ENCODE measurements around the gene TMEM129.

TMEM129 gene

DNA sequence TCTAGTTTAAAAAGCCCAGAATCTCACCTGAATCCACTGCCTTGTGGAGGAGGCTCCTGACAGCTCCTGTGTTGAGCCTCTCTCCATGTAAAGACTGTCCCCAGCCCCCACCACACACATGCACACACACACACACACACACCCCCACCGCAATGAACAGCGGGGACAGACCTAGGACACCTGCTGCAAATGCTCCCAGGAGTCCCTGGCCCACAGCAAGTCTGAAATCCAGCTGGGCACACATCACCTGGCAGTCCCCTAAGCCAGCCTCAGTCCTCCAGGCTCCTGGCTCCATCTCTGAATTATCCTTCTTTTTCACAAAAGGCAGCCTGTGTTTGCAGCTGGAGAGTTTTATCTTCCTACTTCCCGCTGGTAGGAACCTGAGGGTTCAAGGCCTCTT lies 30.4 kb downstream of the TMEM129 start:
- peaks cover 53% of the 10 kb centered on the region for H3K36me3 Mint-ChIP-seq (ENCODE audit: low read depth)
- ATAC-seq (no peak), DNase-seq (no peak)
- H3K27ac Mint-ChIP-seq = no peak overlapping the region
- H3K4me3 Mint-ChIP-seq = no peak overlapping the region
- peaks cover 2% of the 10 kb centered on the region for H3K4me1 Mint-ChIP-seq
- H3K27me3 Mint-ChIP-seq = no peaks in the 10 kb centered on the region
- H3K9me3 Mint-ChIP-seq = no peaks in the 10 kb centered on the region

DNA sequence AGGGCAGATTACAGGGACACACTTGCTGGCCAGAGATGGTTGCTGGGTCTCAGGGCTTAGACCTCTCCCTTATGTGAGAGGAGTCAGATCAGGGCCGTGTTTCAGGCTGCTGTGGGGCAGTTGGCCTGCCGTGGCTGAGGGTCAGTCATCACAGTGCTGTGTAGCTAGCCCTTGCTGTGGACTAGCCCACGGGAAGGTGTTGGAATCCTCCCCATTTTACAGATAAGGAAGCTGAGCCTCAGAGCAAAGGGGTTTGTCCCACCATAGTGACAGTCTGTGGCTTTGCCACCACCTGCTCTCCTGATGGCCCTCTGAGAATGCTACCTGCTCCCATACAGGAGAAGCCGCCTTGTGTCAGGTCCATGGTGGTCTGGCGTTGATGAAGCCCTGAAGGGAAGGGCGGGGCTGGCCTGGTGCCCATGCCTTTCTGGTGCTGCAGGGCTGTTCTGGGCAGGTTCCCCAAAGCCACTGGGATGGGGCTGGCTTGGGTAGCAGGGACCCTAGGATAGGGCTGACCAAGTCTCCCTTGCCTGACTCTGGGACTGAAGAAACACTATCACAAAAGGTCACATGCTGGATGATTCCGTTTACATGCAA lies 34.6 kb downstream of the TMEM129 start:
- Mint-ChIP-seq H3K27ac (no peak overlapping the region), H3K36me3 (ENCODE audit: low read depth) (peaks cover 18% of the 10 kb centered on the region), H3K4me3 (no peak overlapping the region), H3K27me3 (peaks cover 3% of the 10 kb centered on the region), H3K9me3 (no peaks in the 10 kb centered on the region), H3K4me1 (peaks cover 11% of the 10 kb centered on the region)
- DNase-seq (no peak), ATAC-seq (no peak)

GRCh38 chr4:1685235-1686150 lies 35.6 kb downstream of the TMEM129 start:
- Mint-ChIP-seq H3K4me1 (peaks cover 11% of the 10 kb centered on the region), H3K36me3 (ENCODE audit: low read depth) (peaks cover 9% of the 10 kb centered on the region), H3K9me3 (no peaks in the 10 kb centered on the region), H3K27ac (no peak overlapping the region), H3K4me3 (no peak overlapping the region), H3K27me3 (peaks cover 3% of the 10 kb centered on the region)
- DNase-seq (no peak), ATAC-seq (no peak)

- peaks cover 4% of the 10 kb centered on the region for H3K36me3 Mint-ChIP-seq (ENCODE audit: low read depth)
- ATAC-seq = peak; percentile 29
- peak; percentile 98 for DNase-seq
- peaks cover 3% of the 10 kb centered on the region for H3K27me3 Mint-ChIP-seq
- H3K9me3 Mint-ChIP-seq = no peaks in the 10 kb centered on the region
- peak overlapping the region; percentile 40 for H3K4me3 Mint-ChIP-seq
- peaks cover 11% of the 10 kb centered on the region for H3K4me1 Mint-ChIP-seq
- H3K27ac Mint-ChIP-seq = no peak overlapping the region
These were observed 36.5 kb downstream of the TMEM129 start for GRCh38 chr4:1684506-1685234.

- H3K4me3 Mint-ChIP-seq = peak within 1 kb of the TSS; percentile 81
- no peaks in the 10 kb centered on the region for H3K9me3 Mint-ChIP-seq
- H3K27ac Mint-ChIP-seq = peak within 1 kb of the TSS; percentile 73
- peaks cover 2% of the 10 kb centered on the region for H3K36me3 Mint-ChIP-seq (ENCODE audit: low read depth)
- peaks cover 11% of the 10 kb centered on the region for H3K4me1 Mint-ChIP-seq
- peak; percentile 94 for ATAC-seq
- peak; percentile 32 for DNase-seq
- H3K27me3 Mint-ChIP-seq = peaks cover 3% of the 10 kb centered on the region
These were observed 37.2 kb downstream of the TMEM129 start, which contains the start of gene FAM53A for GRCh38 chr4:1683736-1684505. TSS of gene FAM53A (minus strand) at chr4:1684313. CDS start at chr4:1668741, 15,572 bp downstream.

DNA sequence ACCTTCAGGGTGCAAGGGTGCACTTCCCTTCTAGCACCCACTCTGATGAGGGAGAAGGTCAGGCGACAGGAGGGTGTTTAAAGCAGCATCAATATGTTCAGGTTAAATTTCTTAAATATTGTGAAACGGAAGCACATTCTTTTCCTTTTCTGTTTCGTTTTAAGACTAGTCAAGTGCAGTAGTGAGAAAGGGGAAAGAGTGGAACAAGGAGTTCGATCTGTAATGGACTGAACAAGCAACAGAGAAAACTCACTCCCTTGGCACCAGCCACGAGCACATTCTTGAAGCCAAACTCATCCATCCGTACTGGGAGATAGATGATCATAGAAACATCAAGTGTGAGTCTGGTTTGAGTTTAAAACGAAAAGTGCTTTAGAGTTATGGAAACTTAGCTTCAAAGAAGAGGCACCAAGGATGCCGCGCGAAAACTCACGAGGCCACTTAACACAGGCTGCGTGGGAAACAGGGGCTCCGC lies 37.8 kb downstream of the TMEM129 start:
- ATAC-seq (no peak), DNase-seq (no peak)
- Mint-ChIP-seq H3K4me1 (peaks cover 11% of the 10 kb centered on the region), H3K27ac (peak overlapping the region; percentile 73), H3K27me3 (peaks cover 3% of the 10 kb centered on the region), H3K4me3 (peak overlapping the region; percentile 81), H3K36me3 (ENCODE audit: low read depth) (peaks cover 2% of the 10 kb centered on the region), H3K9me3 (no peaks in the 10 kb centered on the region)

- DNase-seq = no peak
- ATAC-seq = no peak
- Mint-ChIP-seq H3K9me3 (no peaks in the 10 kb centered on the region), H3K36me3 (ENCODE audit: low read depth) (peaks cover 2% of the 10 kb centered on the region), H3K27ac (peak overlapping the region; percentile 73), H3K27me3 (peaks cover 3% of the 10 kb centered on the region), H3K4me3 (peak overlapping the region; percentile 81), H3K4me1 (peaks cover 11% of the 10 kb centered on the region)
These were observed 38.3 kb downstream of the TMEM129 start for GRCh38 chr4:1682860-1683259.

GRCh38 chr4:1678244-1678643 lies 42.9 kb downstream of the TMEM129 start:
- no peak overlapping the region for H3K4me3 Mint-ChIP-seq
- peaks cover under 1% of the 10 kb centered on the region for H3K27me3 Mint-ChIP-seq
- DNase-seq (no peak), ATAC-seq (no peak)
- peaks cover 8% of the 10 kb centered on the region for H3K4me1 Mint-ChIP-seq
- H3K36me3 Mint-ChIP-seq (ENCODE audit: low read depth) = no peaks in the 10 kb centered on the region
- no peak overlapping the region for H3K27ac Mint-ChIP-seq
- no peaks in the 10 kb centered on the region for H3K9me3 Mint-ChIP-seq

- no peaks in the 10 kb centered on the region for H3K9me3 Mint-ChIP-seq
- no peaks in the 10 kb centered on the region for H3K4me1 Mint-ChIP-seq
- no peaks in the 10 kb centered on the region for H3K27me3 Mint-ChIP-seq
- no peak overlapping the region for H3K4me3 Mint-ChIP-seq
- H3K36me3 Mint-ChIP-seq (ENCODE audit: low read depth) = no peaks in the 10 kb centered on the region
- no peak for ATAC-seq
- DNase-seq = no peak
- no peak overlapping the region for H3K27ac Mint-ChIP-seq
These were observed 44.3 kb downstream of the TMEM129 start for GRCh38 chr4:1676605-1677525.

- Mint-ChIP-seq H3K4me3 (no peak overlapping the region), H3K4me1 (no peaks in the 10 kb centered on the region), H3K27ac (no peak overlapping the region), H3K27me3 (no peaks in the 10 kb centered on the region), H3K9me3 (no peaks in the 10 kb centered on the region), H3K36me3 (ENCODE audit: low read depth) (no peaks in the 10 kb centered on the region)
- ATAC-seq = no peak
- DNase-seq = no peak
These were observed 45.4 kb downstream of the TMEM129 start for GRCh38 chr4:1675802-1676137.

- H3K36me3 Mint-ChIP-seq (ENCODE audit: low read depth) = no peaks in the 10 kb centered on the region
- no peak overlapping the region for H3K27ac Mint-ChIP-seq
- no peaks in the 10 kb centered on the region for H3K27me3 Mint-ChIP-seq
- ATAC-seq (no peak), DNase-seq (no peak)
- no peaks in the 10 kb centered on the region for H3K4me1 Mint-ChIP-seq
- H3K9me3 Mint-ChIP-seq = no peaks in the 10 kb centered on the region
- H3K4me3 Mint-ChIP-seq = no peak overlapping the region
These were observed 45.9 kb downstream of the TMEM129 start for GRCh38 chr4:1675136-1675801.

GRCh38 chr4:1674682-1675081 lies 46.4 kb downstream of the TMEM129 start:
- no peak for DNase-seq
- no peaks in the 10 kb centered on the region for H3K4me1 Mint-ChIP-seq

GRCh38 chr4:1673671-1674070 lies 47.5 kb downstream of the TMEM129 start:
- Mint-ChIP-seq H3K36me3 (ENCODE audit: low read depth) (no peaks in the 10 kb centered on the region), H3K4me3 (no peak overlapping the region), H3K4me1 (no peaks in the 10 kb centered on the region), H3K9me3 (no peaks in the 10 kb centered on the region), H3K27me3 (no peaks in the 10 kb centered on the region), H3K27ac (no peak overlapping the region)
- DNase-seq = no peak
- no peak for ATAC-seq

More at GRCh38 chr4:1674682-1675081, 46.4 kb downstream of the TMEM129 start:
- H3K27ac Mint-ChIP-seq = no peak overlapping the region
- ATAC-seq = no peak
- no peak overlapping the region for H3K4me3 Mint-ChIP-seq
- no peaks in the 10 kb centered on the region for H3K36me3 Mint-ChIP-seq (ENCODE audit: low read depth)
- H3K27me3 Mint-ChIP-seq = no peaks in the 10 kb centered on the region
- H3K9me3 Mint-ChIP-seq = no peaks in the 10 kb centered on the region
